Ureter (tissue), 1 donor: ENCODE results near the gene NOTUM. TPM values are rescaled to one million over a fixed set of nuclear protein-coding genes. Genes with fewer than 3 reads are reported as not detected.
A peak's percentile ranks its signal among the peaks of the same experiment; 100 is the strongest.

Experiments
- DNase-seq: peaks from one replicate; pipeline ENCODE4 v3.0.0-alpha.2; 2020; ENCODE audit warnings: low spot score
- total RNA-seq: library from RNA; stranded (reverse); gene quantifications from one replicate; pipeline ENCODE4 v1.2.4, GENCODE V29; 2023
- donor health status: DM: yes; HTN: yes; CAD: no.

NOTUM gene
- total RNA-seq, 1 donor from 2014 or later = 4.0 TPM

- peak; percentile 93 for DNase-seq
Measured at GRCh38 chr17:81977211-81977808, 16.3 kb upstream of the NOTUM start, which contains the start of gene ASPSCR1. Gene ASPSCR1 (plus strand): TSS chr17:81977629. CDS start chr17:81977647, 18 bp downstream.

- DNase-seq = no peak
Measured at GRCh38 chr17:81976332-81977210, 15.6 kb upstream of the NOTUM start.

- DNase-seq = no peak
Measured at GRCh38 chr17:81973432-81973831, 12.4 kb upstream of the NOTUM start.

- DNase-seq = no peak
Measured at GRCh38 chr17:81968850-81969812, 8.1 kb upstream of the NOTUM start.

GRCh38 chr17:81968396-81968745, 7.4 kb upstream of the NOTUM start:
- DNase-seq = no peak

GRCh38 chr17:81967533-81968395, 6.8 kb upstream of the NOTUM start:
- DNase-seq = peak; percentile 74

GRCh38 chr17:81967244-81967532, 6.2 kb upstream of the NOTUM start:
- no peak for DNase-seq

- DNase-seq = no peak
Measured at GRCh38 chr17:81966343-81967243, 5.6 kb upstream of the NOTUM start.

- DNase-seq = no peak
Measured at GRCh38 chr17:81964081-81964849, 3.3 kb upstream of the NOTUM start.

- DNase-seq = no peak
Measured at GRCh38 chr17:81962499-81963441, 1.8 kb upstream of the NOTUM start.

GRCh38 chr17:81961521-81962498, 823 bp upstream of the NOTUM start:
- DNase-seq = no peak

GRCh38 chr17:81960130-81960958, 643 bp downstream of the NOTUM start:
- no peak for DNase-seq

GRCh38 chr17:81959362-81960129, 1.4 kb downstream of the NOTUM start:
- DNase-seq = no peak

- no peak for DNase-seq
Measured at GRCh38 chr17:81958633-81959342, 2.2 kb downstream of the NOTUM start.
